HL-60 (cell line): Measurements from ENCODE around the gene IFT52.

Source experiments
- DNase-seq, 2 experiments: peaks; one replicate each; pipeline ENCODE4 v3.0.0-alpha.2; 2010 to 2020; ENCODE audit warnings: low read depth in 1 of 2, low spot score in 1 of 2
- H3K27ac ChIP-seq: fragments of 250-450 bp; sonication (Bioruptor Pico); replicated peaks from 2 replicates; pipeline ENCODE4 v1.5.1; 2020; ENCODE audit warnings: mild to moderate bottlenecking, moderate library complexity
- H3K27me3 ChIP-seq: fragments of 250-450 bp; sonication (Bioruptor Pico); 2 replicates; pipeline ENCODE4 v1.5.1; 2021; ENCODE audit warnings: mild to moderate bottlenecking, moderate library complexity; ENCODE audit not compliant: insufficient read depth, poor library complexity, severe bottlenecking
- H3K4me3 ChIP-seq: replicated peaks from 2 replicates; pipeline ENCODE4 v1.5.1; 2011; ENCODE audit warnings: mild to moderate bottlenecking, control low read depth, low read length; ENCODE audit not compliant: insufficient read depth
- GABPA ChIP-seq: IDR thresholded peaks from 2 replicates; pipeline ENCODE4 v1.6.1; 2012; ENCODE audit warnings: low read depth
- POLR2AphosphoS5 ChIP-seq: IDR thresholded peaks from 2 replicates; pipeline ENCODE4 v1.6.1; 2012; ENCODE audit warnings: low read depth
- REST ChIP-seq: IDR thresholded peaks from 2 replicates; pipeline ENCODE4 v1.6.1; 2012; ENCODE audit warnings: low read depth; ENCODE audit not compliant: insufficient replicate concordance
- SPI1 ChIP-seq: IDR thresholded peaks from 2 replicates; pipeline ENCODE4 v1.6.1; 2012; ENCODE audit warnings: low read depth, mild to moderate bottlenecking, borderline replicate concordance
- TF ChIP-seq, protein P1 (sequence below): IDR thresholded peaks from one replicate; pipeline ENCODE4 v1.5.1; 2011; ENCODE audit warnings: low read length, control low read depth, inconsistent platforms; ENCODE audit not compliant: insufficient read depth

IFT52 gene

DNA sequence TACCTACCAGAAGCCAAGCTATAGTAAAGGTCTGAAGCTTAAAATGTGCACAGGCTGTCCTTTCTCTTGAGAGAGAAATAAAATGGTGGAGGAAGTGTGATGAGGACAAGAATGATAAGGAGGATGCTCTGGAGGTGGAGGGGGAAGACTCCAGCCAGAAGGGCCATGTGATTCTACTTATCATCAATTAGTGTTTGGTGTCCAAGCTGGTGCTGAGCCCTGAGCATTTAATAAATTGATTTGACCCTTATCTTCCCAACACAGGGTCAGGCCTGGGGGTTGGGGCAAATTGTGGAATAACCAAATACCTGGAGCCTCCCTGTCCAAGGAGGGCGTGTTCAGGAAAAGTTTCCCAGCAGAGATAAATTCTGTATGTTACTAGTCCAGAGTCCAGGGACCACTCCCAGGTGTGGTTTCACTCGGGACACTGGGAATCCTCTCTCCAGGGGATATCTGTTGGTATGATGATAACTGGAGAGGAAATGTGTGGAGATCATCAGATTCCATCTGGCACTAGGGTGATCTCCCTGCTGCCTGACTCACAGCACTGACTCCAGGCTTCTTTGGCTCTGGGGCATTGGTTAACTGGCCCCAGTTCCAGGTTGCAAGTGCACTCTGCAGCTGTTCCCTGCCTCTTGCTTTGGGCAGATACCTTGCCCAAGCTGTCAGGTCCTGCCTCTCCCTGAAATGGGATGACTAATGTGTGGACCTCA, 72.4 kb downstream of the IFT52 start:
- no peak for DNase-seq
- no peak overlapping the region for H3K27ac ChIP-seq
- H3K4me3 ChIP-seq, result no peak overlapping the region
- no peaks in the 10 kb centered on the region for H3K27me3 ChIP-seq
- TF ChIP-seq REST (no peak), GABPA (no peak), SPI1 (no peak), POLR2AphosphoS5 (no peak)
- TF ChIP-seq, protein P1, sequence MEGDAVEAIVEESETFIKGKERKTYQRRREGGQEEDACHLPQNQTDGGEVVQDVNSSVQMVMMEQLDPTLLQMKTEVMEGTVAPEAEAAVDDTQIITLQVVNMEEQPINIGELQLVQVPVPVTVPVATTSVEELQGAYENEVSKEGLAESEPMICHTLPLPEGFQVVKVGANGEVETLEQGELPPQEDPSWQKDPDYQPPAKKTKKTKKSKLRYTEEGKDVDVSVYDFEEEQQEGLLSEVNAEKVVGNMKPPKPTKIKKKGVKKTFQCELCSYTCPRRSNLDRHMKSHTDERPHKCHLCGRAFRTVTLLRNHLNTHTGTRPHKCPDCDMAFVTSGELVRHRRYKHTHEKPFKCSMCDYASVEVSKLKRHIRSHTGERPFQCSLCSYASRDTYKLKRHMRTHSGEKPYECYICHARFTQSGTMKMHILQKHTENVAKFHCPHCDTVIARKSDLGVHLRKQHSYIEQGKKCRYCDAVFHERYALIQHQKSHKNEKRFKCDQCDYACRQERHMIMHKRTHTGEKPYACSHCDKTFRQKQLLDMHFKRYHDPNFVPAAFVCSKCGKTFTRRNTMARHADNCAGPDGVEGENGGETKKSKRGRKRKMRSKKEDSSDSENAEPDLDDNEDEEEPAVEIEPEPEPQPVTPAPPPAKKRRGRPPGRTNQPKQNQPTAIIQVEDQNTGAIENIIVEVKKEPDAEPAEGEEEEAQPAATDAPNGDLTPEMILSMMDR, result no peak

DNA sequence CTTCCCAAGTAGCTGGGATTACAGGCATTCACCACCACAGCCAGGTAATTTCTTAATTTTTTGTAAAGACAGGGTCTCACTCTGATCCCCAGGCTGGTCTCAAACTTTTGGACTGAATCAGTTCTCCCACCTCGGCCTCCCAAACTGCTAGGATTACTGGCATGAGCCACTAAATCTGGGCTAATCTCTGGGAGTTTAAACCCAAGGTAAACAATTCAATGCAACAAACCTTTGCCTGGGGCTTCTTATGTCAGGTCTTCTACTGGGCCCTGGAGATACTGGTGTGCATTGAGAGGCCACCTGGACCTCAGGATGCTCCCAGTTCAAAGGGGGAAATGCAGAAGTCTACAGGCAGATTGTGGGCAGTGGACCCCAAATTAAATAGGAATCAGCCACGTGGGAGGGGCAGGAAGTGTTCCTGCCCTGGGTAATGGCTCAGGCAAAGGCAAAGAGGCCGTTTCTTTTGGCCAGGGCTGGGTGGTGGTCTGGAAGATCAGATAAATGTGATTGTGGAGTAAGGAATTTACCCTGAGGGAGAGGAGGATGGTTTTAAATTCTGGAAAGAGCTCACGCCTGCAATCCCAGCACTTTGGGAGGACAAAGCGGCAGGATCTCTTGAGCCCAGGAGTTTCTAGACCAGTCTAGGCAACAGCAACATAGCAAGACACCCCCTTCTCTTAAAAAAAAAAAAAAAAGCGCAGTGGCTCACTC, 74.9 kb downstream of the IFT52 start:
- TF ChIP-seq, protein P1, result no peak
- TF ChIP-seq POLR2AphosphoS5, result no peak
- TF ChIP-seq REST, result no peak
- TF ChIP-seq GABPA, result no peak
- no peak for TF ChIP-seq SPI1
- no peak overlapping the region for H3K27ac ChIP-seq
- no peak for DNase-seq
- no peak overlapping the region for H3K4me3 ChIP-seq
- H3K27me3 ChIP-seq, result no peaks in the 10 kb centered on the region

DNA sequence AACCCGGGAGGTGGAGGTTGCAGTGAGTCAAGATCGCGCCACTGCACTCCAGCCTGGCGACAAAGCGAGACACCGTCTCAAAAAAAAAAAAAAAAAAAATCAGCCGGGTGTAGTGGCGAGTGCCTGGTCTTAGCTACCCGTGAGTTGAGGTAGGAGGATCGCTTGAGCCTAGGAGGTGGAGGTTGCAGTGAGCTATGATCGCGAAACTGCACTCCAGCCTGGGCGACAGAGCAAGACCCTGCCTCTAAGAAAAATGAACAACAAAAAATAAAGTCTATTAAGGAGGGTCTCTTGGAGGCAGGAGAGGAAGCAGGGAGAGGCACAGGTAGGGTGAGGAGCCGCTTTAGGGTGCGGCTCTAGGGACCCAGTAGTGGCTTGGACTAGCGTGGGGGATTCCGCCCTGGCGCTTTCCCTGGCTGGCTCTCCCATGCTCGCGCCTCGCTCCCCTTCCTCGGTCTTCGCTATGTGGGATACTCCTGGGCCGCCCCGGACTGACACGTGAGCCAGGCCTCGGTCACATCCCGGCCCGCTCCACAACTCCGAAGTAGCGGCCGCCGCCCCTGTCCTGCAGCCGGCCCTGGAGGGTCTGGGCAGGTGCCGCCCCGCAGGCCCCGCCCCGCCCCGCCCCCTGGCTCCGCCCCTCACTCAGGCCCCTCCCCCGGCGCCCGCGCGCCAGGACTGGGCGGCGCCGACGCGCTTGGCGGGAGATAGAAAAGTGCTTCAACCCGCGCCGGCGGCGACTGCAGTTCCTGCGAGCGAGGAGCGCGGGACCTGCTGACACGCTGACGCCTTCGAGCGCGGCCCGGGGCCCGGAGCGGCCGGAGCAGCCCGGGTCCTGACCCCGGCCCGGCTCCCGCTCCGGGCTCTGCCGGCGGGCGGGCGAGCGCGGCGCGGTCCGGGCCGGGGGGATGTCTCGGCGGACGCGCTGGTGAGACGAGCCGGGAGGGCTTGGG, 75.9 kb downstream of the IFT52 start, which contains the start of gene MYBL2:
MYBL2 (plus strand) TSS at position 739 of the 953 bp plus-strand sequence; CDS start at position 909, 170 bp downstream.
- no peaks in the 10 kb centered on the region for H3K27me3 ChIP-seq
- peak; percentile 69 to 83 for DNase-seq
- peak within 1 kb of the TSS; percentile 79 for H3K4me3 ChIP-seq
- peak within 1 kb of the TSS; percentile 79 for H3K27ac ChIP-seq
- TF ChIP-seq, protein P1, result no peak
- TF ChIP-seq SPI1 (no peak), GABPA (no peak), POLR2AphosphoS5 (peak; percentile 31; the same call in 1 of the 2 replicates)
